ENCODE data around the gene C5AR1.

Gene C5AR1

DNA sequence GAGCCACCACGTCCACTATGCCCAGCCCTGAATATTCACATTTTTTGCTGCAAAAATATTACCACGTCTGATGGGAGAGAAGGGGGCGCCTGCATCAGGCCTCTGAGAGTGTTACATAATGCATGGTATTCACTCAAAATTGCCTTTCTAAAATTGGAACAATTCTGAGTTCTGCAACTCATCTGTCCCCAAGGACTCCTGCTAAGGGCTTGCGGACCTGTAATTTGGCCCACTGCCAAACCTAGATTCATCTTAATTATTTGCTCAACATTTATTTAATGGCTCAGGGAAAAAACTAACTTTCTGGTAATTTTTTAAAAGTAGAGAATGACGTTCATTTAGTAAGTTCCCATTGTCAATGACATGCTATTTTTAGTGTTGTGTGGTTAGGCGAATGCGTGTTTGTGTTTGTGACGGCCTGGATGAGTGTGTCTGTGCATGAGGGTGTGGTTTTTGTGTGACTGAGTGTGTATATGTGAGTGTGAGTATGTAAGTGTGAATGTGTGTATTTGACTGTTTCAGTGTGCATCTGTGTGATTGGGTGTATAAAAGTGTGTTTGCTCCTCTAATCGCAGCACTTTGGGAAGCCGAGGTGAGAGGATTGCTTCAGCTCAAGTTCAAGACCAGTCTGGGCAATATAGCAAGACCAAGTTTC is 26.1 kb upstream of the C5AR1 start:
- in situ Hi-C loops (cut with HindIII; ENCODE audit: low sequenced_read_pairs), result no loop called here

DNA sequence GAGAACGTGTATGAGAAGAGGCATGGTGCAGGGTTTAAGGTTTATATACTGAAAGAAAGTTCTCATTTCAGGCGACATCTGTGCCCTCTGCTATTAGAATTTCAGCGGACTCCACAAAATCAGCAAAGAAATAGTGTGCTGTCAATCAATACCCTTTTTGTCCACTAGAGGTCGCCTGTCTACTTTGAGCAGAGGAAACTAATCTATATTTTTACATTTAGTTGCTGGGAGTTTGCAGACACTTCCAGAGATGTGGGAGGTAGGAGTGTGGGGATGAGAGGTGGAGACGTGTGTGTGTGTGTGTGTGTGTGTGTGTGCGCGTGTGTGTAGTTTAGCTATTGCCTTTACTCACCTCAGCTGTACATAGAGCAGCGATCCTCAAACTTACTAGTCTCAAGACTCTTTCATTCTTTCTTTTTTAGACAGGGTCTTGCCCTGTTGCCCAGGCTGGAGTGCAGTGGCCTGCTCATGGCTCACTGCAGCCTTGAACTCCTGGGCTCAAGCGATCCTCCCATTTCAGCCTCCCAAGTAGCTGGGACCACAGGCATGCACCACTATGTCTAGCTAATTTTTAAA is 25.2 kb upstream of the C5AR1 start:
- in situ Hi-C loops (cut with HindIII; ENCODE audit: low sequenced_read_pairs), result no loop called here

DNA sequence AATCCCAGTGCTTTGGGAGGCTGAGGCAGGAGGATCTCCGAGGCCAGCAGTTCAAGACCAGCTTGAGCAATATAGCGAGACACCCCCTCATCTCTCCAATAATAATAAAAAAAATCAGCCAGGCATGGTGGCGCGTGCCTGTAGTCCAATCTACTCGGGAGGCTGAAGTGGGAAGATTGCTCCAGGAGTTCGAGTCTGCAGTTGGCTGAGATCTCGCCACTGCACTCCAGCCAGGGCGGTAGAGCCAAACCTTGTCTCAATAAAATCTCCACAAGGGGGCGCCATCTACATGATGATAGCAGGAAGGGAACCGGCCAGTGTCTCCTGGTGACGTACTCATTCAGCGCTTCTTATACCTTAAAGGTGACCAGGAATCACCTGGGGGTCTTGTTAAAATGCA is 13.6 kb upstream of the C5AR1 start:
- in situ Hi-C loops (cut with HindIII; ENCODE audit: low sequenced_read_pairs), result no loop called here

DNA sequence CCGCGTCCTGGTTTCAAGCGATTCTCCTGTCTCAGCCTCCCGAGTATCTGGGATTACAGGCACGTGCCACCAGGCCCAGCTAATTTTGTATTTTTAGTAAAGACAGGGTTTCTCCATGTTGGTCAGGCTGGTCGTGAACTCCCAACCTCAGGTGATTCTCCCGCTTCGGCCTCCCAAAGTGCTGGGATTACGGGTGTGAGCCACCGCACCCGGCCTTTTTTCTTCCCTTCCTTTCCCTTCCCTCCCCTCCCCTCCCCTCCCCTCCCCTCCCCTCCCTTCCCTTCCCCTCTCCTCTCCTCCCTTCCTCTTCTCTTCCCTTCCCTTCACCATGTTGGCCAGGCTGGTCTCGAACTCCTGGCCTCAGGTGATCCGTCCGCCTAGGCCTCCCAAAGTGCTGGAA is 8.8 kb upstream of the C5AR1 start:
- in situ Hi-C loops (cut with HindIII; ENCODE audit: low sequenced_read_pairs), result loop anchor here (10.0 kb wide), 1 partner anchor 54 kb away; no protein-coding TSS in a partner anchor

DNA sequence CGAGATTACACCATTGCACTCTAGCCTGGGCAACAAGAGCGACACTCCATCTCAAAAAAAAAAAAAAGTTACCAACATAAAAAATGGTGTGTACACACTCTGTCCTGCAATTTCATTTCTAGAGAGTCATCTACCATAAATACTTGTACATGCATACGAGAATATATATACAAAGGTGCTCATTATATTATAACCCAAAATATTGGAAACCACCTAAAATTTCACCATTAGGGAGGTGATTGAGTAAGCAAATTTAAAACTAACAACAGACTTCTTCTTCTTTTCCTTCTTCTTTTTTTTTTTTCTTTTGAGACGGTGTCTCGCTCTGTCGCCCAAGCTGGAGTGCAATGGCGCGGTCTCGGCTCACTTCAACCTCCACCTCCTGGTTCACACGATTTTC is 7.4 kb upstream of the C5AR1 start:
- in situ Hi-C loops (cut with HindIII; ENCODE audit: low sequenced_read_pairs), result loop anchor here (10.0 kb wide), 1 partner anchor 53 kb away; no protein-coding TSS in a partner anchor

DNA sequence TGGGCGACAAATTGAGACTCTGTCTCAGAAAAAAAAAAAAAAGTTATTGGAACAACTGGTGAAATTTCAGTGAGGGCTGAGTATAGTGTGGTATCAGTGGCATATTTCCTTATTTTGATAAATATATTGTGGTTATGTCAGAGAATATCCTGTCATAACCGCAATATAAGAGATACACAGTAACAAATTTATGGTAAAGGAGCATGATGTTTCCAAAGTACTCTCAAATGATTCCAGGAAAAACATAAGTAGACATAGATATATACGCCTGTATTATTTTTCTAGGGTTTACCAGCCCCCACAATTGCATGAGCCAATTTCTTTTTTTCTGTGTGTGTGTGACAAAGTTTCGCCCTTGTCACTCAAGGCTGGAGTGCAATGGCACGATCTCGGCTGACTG is 5.7 kb upstream of the C5AR1 start:
- in situ Hi-C loops (cut with HindIII; ENCODE audit: low sequenced_read_pairs), result loop anchor here (10.0 kb wide), 1 partner anchor 51 kb away; no protein-coding TSS in a partner anchor

DNA sequence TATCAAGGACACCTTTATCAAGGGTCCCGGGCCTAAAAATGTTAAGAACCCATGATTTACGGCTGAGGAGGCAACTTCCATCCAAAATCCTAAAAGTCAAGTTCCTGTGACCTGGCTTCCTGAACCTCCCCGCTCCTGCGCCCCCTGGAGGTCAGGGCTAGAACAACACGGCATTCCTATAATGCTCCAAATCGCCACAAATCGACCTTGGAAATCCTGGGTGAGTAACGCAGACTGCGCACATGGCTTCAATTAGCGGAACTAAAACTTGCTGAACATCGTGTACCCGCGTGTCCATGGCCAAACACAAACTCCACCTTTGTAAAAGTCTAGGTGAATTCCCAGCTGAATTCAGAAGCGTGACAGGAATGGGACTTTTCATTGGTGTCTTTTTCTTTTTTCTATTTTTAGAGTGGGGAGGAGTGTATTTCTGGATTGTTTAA is 4.3 kb upstream of the C5AR1 start:
- in situ Hi-C loops (cut with HindIII; ENCODE audit: low sequenced_read_pairs), result loop anchor here (10.0 kb wide), 1 partner anchor 49 kb away; no protein-coding TSS in a partner anchor

DNA sequence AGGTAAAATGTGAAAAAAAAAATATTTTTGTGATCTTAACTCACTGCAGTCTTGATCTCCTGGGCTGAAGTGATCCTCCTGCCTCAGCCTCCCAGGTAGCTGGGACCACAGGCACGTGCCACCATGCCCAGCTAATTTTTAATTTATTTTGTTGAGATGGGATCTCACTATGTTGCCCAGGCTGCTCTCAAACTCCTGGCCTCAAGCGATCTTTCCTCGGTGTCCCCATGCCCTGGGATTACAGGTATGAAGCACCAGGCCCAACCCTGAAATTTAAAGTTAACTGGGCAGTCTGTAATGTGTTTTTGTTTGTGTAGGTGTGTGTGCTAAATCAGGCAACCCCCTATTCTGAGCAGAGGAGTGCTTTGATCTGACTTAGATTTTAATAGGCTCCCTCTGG is 3.4 kb upstream of the C5AR1 start:
- in situ Hi-C loops (cut with HindIII; ENCODE audit: low sequenced_read_pairs), result loop anchor here (10.0 kb wide), 1 partner anchor 48 kb away; no protein-coding TSS in a partner anchor

DNA sequence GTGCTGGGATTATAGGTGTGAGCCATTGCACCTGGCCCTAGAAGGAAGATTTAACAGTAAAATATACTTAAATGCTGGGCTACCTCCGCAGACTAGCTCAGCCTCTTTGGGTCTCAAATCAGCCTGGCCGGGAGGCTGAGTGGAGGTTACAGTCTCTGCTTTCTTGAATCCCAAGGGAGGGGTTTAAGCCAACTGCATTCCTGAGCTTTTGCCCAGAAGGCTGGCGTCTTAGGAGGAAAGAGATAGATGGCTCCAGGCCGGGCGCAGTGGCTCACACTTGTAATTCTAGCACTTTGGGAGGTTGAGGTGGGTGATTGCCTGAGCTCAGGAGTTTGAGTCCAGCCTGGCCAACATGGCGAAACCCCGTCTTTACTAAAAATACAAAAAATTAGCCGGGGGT is 623 bp upstream of the C5AR1 start:
- in situ Hi-C loops (cut with HindIII; ENCODE audit: low sequenced_read_pairs), result loop anchor here (10.0 kb wide), 1 partner anchor 46 kb away; no protein-coding TSS in a partner anchor

DNA sequence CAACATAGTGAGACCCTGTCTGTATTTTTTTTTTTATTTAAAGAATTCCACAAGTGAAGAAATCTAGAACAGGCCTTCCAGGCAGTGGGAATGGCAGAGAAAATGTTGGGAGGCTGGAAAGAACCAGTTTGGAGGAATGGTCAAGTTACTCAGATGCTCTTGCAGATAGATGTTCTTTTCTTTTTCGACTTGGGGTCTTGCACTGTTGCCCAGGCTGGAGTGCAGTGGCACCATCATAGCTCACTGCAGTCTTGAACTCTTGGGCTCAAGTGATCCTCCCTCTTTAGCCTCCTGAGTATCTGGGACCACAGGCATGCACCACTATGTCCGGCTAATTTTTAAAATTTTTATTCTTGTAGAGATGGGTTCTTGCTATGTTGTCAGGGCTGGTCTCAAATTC is 662 bp downstream of the C5AR1 start:
- in situ Hi-C loops (cut with HindIII; ENCODE audit: low sequenced_read_pairs), result no loop called here

DNA sequence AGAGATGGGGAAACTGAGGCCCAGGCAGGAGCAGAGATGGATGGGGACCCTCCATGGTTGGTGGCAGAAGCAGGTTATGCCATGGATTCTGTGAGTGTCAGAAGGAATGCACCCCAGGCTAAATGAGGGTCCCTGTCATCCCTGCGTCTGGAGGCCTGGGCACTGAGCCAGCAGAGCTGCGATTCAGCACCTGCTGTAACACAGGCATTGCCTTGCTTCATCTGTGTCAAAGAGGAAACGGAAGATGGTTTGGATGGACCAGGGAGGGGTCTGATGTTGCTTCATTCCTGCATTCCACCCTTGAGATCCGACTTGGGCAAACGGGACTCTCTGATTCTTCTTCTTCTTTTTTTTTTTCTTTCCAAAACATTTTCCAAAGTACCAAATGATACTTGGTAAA is 1.2 kb downstream of the C5AR1 start:
- in situ Hi-C loops (cut with HindIII; ENCODE audit: low sequenced_read_pairs), result no loop called here

DNA sequence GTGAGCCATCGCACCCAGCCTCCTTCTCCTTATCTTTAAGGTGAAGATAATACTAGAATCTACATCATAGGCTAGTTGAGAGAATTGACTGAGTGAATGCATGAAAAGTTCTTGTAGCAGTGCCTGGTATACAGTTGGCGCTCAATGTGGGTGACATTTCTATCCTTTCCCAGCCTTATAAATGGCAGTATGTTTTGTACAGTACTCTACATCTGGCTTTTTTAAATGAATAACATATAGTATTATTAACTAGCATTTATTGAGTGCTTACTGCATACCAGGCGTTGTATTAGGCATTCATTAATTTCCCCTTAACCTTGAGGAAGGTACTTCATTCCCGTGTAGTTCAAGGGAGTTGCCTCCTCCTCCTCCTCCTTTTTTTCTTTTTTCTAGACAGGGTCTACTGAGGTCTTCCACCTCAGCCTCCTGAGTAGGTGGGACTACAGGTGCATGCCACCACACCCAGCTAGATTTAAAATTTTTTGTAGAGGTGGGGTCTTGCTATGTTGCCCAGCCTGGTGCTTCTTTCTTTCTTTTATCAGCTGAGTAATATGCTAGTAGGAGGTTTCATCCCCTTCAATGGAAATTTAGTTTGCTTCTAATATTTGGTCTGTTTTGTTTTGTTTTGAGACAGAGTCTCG is 2.8 kb downstream of the C5AR1 start:
- in situ Hi-C loops (cut with HindIII; ENCODE audit: low sequenced_read_pairs), result no loop called here

DNA sequence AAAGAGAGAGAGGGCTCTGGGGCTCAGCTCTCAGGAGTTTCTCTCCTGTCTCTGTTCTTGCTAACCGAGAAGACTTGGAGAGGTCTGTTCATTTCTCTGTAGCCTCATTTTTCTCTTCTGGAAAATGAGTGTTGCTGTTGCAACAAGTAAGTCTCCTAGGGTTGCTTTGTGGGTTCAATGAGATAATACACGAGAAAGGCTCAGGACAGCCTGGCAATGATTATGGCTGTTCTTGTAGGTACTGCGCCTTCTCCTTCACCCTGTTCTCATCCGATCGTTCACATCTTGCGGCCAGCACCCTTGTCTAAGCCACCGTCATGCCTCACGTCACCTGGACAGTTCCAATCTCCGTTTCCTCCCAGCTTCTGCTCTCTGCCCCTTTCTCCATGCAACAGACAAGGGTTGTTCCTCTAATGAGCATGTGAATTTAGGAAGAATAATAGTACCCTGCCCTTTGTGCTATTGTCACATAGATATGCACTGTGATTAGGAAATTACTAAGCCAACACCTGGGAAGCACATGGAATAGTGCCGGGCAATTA is 4.2 kb downstream of the C5AR1 start:
- in situ Hi-C loops (cut with HindIII; ENCODE audit: low sequenced_read_pairs), result no loop called here

DNA sequence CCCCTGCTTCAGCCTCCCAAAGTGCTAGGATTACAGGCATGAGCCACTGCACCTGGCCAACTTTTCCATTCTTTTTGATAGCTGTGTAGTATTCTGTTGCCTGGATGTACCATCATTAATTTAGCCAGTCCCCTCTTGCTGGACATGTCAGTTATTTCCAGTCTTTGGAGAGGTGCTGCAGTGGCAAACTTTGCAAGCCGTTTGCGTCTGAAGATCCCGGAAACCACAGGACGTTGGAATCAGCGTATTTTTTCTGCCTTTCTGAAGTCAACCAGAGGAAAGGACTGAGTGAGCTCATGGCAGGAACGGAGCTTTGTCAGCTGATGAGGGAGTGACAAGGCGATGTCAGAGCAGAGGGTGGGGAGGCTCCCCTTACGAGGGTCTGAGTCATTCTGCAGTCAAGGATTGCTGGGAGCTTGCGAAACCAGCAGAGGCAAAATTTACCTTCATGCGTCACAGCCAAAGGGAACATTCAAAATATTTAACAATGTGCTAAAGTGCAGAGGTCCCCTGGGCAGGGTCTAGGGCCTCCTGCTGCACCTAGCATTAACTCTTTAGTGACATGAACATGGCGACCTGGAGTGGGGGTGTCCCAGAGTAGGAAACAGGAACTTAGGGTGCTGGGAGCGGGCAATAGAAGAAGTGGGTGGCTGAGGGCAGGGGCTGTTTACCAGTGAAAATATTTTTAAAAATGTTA is 5.6 kb downstream of the C5AR1 start:
- in situ Hi-C loops (cut with HindIII; ENCODE audit: low sequenced_read_pairs), result no loop called here

DNA sequence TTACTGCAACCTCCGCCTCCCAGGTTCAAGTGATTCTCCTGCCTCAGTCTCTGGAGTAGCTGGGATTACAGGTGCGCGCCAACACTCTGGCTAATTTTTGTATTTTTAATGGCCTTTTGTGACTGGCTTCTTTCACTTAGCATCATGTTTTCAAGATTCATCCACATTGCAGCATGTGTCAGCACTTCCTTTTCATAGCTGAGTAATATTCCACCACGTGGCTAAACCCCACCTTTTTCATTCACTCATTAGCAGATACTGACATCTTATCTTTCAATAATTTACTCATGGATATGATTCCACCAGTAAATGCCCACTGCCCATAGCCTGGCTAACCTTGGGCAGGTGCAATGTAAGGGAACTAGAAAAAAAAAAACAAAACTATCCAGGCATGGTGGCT is 6.9 kb downstream of the C5AR1 start:
- in situ Hi-C loops (cut with HindIII; ENCODE audit: low sequenced_read_pairs), result no loop called here

DNA sequence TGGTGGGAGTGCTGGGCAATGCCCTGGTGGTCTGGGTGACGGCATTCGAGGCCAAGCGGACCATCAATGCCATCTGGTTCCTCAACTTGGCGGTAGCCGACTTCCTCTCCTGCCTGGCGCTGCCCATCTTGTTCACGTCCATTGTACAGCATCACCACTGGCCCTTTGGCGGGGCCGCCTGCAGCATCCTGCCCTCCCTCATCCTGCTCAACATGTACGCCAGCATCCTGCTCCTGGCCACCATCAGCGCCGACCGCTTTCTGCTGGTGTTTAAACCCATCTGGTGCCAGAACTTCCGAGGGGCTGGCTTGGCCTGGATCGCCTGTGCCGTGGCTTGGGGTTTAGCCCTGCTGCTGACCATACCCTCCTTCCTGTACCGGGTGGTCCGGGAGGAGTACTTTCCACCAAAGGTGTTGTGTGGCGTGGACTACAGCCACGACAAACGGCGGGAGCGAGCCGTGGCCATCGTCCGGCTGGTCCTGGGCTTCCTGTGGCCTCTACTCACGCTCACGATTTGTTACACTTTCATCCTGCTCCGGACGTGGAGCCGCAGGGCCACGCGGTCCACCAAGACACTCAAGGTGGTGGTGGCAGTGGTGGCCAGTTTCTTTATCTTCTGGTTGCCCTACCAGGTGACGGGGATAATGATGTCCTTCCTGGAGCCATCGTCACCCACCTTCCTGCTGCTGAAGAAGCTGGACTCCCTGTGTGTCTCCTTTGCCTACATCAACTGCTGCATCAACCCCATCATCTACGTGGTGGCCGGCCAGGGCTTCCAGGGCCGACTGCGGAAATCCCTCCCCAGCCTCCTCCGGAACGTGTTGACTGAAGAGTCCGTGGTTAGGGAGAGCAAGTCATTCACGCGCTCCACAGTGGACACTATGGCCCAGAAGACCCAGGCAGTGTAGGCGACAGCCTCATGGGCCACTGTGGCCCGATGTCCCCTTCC is 10.5 kb downstream of the C5AR1 start:
- in situ Hi-C loops (cut with HindIII; ENCODE audit: low sequenced_read_pairs), result no loop called here

DNA sequence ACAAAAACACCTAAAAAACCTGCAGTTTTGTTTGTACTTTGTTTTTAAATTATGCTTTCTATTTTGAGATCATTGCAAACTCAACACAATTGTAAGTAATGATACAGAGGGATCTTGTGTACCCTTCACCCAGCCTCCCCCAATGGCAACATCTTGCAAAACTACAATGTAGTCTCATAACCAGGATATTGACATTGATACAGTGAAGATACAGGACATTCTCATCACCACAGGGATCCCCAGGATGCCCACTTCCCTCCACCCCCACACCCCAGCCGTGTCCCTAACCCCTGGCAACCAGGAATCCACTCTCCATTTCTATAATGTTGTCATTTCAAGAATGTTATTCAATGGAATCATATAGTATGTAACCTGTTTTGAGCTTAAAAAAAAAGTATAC is 12.0 kb downstream of the C5AR1 start:
- in situ Hi-C loops (cut with HindIII; ENCODE audit: low sequenced_read_pairs), result no loop called here

DNA sequence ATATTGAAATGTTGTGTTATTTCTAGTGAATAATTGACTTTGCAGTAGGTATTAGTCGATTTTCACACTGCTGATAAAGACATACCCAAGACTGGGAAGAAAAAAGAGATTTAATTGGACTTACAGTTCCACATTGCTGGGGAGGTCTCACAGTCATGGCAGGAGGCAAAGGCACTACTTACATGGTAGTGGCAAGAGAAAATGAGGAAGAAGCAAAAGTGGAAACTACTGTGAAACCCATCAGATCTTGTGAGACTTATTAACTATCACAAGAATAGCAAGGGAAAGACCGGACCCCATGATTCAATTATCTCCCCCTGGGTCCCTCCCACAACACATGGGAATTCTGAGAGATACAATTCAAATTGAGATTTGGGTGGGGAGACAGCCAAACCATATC is 12.4 kb downstream of the C5AR1 start:
- in situ Hi-C loops (cut with HindIII; ENCODE audit: low sequenced_read_pairs), result no loop called here

DNA sequence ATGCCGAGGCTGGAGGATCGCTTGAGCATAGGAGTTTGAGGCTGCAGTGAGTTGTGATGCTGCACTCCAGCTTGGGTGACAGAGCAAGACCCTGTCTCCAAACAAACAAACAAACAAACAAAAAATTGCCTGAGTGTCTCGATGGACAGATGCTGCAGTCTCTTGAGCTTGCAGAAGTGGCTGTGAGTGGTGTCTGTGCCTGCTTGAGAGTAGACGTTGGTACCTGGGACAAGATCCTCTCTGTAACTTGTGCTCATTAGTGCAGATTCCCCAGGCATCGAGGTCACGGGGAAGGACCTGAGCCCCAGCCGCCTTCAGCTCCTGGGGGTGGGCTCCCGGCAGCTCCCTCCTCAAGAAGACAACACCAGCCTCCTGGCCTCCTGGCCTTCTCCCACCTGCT is 13.7 kb downstream of the C5AR1 start:
- in situ Hi-C loops (cut with HindIII; ENCODE audit: low sequenced_read_pairs), result no loop called here

DNA sequence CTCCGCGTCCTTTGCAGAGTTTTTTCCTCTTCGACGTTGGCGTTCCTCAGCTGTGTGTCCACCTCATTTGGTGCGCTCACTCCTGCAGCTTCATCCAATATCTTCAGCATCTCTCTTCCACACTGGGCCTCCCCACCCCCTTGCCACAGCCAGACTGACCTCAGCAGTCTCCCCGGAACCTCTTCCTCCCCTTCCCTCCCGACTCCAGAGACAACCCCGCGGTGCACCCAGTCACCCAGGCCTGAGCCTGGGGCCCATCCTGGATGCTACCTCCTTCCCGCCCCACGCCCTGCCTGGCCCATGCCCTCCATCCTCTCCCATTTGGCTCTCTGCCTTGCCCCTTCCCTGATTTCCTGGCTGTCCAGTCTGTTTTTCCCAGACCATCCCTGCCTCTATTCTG is 14.2 kb downstream of the C5AR1 start:
- in situ Hi-C loops (cut with HindIII; ENCODE audit: low sequenced_read_pairs), result no loop called here

All from endothelial cell of hepatic sinusoid (primary cell).